DOHH2 (cell line): Measurements from ENCODE around the gene POLR2C.

Experiments
- CTCF ChIP-seq: fragments of 200-600 bp; sonication (generic); IDR thresholded peaks from one replicate; pipeline ENCODE4 v1.5.1; 2014; ENCODE audit warnings: antibody characterized with exemption, mild to moderate bottlenecking, low read depth, low read length; ENCODE audit not compliant: poor library complexity, severe bottlenecking
- EZH2phosphoT487 ChIP-seq: fragments of 200-600 bp; sonication (generic); IDR thresholded peaks from 2 replicates; pipeline ENCODE4 v1.6.1; 2017; ENCODE audit warnings: borderline replicate concordance, mild to moderate bottlenecking, antibody characterized with exemption, low read length, moderate library complexity, mixed read lengths

DNA sequence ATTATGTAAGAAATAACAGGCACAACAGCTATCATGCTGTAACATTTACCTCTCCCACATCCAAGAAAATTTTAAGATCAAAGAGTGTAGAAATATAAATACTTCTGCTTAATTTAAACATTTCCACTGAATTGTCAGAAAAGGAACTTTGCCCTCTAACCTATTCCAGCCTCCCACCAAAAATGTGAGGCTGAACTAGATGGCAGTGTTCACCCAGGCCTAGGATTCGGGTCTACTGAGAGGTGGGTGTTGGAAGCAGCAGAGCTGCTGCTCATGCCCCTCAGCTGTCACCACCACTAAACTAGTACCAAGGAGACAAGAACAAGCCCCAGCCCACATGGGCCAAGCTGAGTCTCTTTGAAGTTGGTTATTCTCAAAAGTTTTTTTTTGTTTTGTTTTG, 26.6 kb upstream of the POLR2C start:
- TF ChIP-seq CTCF (no peak), EZH2phosphoT487 (no peak)
